Measurements from ENCODE around the gene JARID2.

GRCh38 chr6:15502446-15503345 is 256.8 kb downstream of the JARID2 start:
- no peak for TF ChIP-seq GATA2 (IDR thresholded peaks at IDR 0.05; ENCODE audit: low read depth, low read length)
- no peak for TF ChIP-seq GATA3 (IDR thresholded peaks at IDR 0.05; ENCODE audit: low read depth, low read length)

All from SH-SY5Y (cell line).